Stimulated activated CD8-positive, alpha-beta memory T cell treated with anti-CD3 and anti-CD28 coated beads, Interleukin-15, amount 100 ng/mL, for 24 hours (primary cell): ENCODE measurements around the gene CD83.

Experiments used
- DNase-seq: peaks from one replicate; pipeline ENCODE4 v3.0.0-alpha.2; 2020; ENCODE audit warnings: low read depth

CD83 gene

DNA sequence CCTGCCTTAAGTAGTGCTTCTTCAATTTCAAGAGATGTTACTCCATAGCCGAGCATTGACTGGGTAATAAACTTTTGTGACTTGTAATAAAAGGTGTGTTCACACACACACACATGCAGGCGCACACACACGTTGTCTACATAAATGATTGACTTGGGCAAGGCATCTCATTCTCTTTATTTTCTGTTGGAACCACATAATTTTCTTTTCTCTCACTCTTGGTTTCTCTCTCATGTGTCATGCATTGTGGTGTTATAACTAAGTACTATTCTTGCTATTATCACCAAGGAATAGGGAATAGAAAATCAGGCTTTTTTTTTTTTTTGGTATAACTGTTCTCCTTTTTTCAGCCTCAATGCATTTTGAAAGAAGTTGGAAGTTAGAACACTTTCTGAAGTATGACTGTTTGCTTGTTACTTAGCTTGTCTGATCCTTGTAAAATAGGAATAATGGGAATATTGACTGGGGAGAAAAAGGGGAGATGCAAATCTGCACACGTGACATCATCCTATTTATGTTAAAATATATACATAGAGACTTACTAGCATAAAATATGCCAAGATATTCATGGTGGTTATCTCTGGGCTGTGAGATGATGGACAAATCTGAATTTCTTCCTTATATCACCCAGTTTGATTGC, 26.1 kb upstream of the CD83 start:
- DNase-seq: no peak

DNA sequence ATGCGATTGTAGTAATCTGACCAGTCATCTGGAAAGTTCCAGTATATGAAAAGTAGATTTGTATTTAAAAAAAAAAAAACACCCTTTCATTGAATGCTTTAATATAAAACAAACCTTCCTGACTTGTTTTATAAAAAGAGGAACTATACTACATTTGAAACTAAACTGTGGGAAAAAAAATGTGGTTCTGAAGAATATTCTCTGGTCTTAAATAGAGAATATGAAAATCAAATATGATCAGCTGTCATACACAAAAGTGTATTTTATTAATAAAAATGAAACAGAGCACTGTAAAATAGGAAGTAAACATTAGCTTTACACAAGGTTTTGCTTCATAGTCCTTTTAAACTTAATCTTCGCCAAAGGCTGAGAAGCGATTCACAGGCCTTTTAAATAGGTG, 25.3 kb upstream of the CD83 start:
- no peak for DNase-seq

DNA sequence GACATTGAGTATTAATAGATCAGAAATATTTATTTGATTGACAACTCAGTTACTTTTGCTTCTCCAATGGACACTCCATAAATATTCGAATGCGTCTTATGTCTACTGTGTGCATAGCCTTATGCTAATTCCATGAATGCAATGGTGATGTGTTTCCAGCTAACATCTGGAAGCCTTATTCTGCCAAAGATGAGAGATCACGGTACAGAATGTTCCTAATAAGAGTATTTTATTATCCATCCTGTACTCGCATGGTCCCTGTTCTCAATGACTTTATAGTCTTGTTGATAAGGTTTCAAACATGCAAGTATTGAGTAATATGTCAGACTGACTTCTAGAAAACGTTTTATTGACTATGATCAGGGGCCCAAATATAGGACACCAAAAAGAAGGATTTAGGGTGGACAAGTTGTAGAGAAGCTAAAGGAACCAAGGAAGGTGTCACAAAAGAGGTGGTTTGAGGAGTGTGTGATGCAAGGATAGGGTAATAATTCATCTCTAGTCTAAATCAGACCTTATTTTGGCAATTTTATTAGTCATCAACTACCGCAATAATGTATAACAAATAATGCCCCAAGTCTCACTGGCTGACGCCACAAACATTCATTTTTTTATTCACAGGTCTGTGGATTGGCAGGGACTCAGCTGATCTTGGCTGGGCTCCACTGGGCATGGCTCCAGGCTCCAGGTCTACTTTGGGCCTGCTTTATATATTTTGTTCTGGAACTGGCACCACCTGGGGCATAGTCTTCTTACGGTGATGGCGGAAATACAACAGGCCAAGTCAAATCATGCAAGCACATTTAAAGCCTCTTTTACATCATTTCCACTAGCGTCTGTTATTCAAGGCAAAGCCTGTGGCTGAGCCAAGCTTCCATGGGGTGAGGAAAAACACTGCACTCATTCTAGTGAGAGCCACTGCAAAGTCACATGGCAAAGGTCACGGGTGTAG, 24.5 kb upstream of the CD83 start:
- no peak for DNase-seq

DNA sequence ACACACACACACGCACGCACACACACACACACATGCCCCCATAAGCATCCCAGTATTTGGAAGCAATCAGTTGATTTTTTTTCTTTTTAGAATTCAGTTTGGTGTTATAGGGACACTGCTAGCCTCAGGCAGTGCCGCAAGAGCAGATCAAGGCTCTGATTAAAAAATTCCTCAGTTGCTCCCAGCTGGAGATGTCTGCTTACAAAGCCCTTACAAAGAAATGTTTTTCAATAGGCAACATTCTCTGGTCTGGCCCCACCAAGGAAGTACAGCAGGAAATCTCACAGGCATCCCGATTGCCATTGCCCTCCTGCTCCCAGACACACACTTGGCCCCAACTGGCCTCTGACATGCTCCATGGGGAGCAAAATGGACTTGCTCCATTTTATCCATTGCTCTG, 22.9 kb upstream of the CD83 start:
- DNase-seq: no peak

DNA sequence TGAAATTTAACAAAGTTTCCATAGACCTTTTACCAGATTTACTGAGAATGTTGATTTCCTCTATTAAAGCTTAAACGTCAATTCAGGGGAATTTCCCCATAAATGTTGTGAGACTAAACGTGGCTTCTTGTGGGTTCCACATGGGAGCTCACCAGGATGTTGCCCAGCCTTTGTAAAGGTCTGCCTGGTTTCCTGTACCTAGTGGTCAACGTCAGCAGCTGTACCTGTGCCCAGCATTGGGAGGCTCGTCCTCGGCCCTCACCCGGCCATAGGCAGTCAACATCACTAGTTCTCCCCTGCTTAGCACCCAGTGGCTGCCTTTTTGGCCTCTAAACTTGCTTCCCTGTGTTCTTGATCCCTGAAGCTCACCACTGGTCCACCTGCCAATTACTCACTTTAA, 22.1 kb upstream of the CD83 start:
- no peak for DNase-seq

DNA sequence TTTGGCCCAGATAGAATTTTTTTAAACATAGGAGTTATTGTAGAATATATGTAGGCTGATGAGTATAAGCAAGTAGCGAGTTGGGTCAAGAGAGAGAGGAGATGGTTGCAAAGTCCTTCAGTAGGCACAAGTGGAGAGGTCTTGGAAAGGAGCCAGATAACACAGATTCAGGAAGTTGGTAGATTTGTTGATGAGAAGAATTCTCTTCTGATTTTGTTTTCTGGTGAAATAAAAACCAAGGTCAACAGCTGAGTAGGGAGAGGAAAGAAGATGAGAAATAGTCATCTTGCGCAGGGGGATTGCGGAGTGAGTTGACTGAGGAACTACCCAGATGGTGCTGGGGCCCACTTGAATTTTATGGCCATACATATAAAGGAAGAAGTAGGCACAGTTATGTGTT, 17.4 kb upstream of the CD83 start:
- DNase-seq: no peak

DNA sequence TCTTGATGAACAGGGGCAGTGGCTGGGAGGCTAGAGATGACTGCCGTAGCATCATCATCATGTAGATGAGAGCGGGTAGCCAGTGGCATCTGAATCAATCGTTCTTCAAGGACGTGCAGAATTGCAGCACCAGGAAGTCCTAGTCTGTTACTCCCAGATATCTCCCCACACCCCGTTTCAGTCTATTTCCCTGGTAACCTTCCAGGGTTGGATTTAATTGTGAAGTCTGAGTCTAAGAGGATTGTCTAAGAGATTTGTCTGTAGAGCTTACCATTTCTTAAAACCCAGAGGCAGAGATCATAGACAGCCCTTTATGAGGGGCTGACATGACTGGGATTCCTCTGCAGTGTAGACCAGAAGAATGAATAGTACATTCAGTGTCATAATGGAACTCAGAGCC, 16.6 kb upstream of the CD83 start:
- no peak for DNase-seq

DNA sequence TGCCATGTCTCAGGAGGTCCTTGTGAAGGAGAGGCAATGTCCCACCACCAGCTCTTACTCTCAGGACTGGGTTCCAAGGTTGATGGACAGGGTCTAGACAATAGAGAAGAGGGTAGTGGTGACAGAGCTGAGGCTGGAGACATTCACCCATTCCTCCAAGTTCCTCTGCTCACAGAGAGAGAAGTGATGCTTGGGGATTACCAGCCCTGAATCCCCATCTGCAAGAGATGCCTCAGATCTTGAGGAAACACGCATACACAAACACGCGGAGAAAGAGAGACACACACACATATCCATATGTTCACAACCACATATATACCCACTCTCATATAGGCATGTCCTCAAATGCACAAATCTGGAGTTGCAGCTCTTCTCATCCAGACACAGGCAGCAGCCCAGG, 15.2 kb upstream of the CD83 start:
- no peak for DNase-seq

DNA sequence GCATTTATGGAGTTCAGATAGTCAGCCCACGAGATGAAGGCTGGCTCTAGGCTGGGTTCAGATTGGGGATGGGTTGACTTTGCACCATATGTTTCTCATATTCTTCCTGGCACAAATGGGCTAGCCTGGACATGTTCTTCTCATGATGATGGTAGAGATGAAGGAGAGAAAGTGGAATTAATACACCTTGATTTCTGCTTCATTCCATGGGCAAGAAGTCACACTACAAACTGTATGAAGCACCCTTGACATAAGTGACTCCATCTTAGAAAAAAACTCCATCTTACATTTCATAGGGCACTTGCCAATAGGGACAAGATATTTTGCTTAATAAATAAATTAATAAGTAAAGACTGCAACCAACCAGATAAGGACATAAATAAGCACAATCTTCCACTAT, 12.0 kb upstream of the CD83 start:
- no peak for DNase-seq

DNA sequence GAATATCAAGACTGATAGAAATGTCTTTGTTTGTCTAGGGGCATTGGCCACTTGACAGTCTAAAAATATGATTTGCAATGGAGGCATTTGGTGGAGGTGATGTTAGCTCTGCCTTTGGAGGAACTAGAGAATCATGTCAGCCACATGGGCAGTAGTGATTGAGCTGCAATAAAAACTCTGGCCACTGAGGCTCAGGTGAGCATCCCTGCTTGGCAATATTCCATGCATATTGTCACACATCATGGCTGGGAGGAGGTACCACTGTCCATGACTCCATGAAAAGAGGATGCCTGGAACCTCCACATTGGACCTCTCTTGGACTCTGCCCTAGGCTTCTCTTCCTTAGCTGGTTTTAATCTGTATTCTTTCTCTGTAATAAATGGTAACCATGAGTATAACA, 10.6 kb upstream of the CD83 start:
- no peak for DNase-seq

DNA sequence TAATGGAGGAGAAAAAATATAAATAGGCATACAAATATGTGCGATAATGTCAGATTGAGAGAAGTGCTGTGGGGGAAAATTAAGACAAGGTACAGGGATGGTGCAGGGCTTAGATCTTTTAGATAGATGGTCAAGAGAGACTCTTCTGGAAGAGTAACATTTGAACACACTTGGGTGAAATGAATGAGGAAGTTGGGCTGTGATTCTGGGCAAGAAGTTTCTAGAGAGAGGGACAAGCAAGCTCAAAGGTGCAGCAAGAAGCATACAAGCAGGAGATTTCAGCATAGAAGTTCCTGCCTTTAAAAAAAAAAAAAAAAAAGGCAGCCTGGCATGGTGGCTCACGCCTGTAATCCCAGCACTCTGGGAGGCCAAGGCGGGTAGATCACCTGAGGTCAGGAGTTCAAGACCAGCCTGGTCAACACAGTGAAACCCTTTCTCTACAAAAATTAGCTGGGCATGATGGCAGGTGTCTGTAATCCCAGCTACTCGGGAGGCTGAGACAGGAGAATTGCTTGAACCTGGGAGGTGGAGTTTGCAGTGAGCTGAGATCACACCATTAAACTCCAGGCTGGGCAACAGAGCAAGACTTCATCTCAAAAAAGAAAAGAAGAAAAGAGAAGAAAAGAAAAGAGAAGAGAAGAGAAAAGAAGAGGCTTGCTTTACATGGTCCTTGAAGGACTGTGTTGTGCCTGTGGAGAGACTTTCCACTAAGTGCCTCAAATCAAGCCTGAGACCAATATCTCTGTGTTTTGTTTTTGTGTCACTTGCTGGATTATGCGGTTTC, 9.7 kb upstream of the CD83 start:
- DNase-seq: no peak

DNA sequence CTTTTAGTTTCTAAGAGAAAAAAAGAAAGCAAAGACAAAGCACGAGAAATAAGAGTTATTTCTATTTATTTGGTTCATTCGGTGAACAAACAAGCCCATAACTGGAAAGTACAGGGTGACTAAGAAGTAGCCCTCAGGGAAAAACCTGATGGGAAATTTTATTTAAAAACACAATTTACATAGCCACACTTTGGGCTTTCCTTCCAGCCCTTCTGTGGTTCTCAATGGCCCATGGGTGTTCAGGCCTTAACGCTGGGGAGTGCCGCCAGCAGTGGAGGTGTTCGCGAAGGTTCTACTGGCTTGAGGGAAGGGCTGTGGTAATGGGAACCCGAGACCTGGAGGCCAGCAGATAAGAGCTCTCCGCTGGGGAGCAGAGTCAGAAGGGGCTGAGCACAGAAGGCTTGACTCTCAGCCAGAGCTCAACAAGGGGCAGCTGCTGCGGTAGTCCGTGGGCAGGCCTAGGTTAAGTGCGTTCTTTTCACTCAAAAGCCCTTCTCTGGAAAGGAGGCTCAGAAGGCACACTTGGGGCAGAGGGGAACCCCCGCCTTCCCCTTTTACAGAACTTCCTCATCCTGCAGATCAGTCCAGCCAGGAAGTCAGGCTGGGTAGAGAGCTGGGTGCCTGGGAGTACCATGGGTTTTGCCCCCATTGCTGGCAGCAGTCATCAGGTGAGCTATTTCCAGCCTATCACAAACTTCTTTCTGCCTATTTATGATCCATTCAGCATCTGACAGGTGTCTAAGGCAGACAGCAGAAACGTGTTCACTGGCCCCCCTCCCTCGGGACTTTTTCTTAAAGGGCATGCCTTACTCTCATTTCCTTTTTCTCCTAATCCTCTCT, 8.8 kb upstream of the CD83 start:
- no peak for DNase-seq

DNA sequence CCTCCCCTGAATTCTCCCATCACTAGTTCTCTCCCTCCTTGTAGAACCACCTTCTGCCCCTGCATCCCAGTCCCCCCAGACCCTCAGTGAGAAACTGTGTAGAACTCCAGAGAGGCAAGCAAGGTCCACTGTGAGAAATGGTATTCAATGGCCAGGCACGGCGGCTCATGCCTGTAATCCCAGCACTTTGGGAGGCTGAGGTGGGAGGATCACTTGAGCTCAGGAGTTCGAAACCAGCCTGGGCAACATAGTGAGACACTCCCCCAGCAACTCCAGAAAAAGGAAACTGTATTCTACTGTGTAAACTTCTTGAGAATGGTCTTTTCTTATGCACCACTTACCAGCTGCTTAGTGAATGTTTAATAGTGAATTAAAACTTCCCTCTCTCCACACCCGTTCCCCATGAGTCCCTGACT, 8.2 kb upstream of the CD83 start:
- no peak for DNase-seq

DNA sequence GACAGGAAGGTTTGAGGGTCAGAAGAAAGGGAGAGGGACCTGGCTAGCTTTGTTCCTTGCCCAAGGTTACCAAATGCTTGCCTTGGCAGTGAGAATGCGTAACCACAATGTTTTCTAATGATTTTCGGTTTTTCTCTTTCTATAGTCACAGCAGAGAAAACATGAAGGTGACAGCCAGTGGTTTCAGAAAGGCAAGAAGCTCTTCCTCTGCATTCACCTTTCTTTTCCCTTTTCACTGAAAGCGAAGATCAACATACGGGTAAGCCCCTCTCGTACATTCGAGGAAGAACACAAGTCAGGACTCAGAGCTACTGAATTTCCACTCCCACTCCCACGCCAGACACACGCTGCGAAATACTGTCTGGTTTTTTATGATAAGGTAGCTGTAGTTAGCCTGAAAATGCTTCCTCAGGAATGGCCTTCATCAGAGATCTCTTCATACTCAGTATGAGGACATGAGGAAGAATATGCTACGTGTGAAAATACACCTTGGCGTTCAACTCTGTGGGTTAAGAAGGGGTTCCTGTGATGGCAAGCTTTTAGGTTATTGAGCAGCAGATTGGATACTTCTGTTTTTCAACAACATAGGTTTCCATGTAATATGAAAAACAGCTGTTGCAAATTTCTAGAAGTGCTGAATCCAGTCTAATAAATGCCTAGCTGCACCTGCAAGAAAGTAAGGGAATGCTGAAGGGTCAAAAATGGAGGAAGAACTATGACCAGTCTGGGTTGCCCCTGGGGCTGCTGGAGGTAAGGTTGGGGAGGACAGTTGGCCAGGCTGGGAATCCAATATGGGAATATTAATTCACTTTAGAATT, 7.4 kb upstream of the CD83 start:
- no peak for DNase-seq

DNA sequence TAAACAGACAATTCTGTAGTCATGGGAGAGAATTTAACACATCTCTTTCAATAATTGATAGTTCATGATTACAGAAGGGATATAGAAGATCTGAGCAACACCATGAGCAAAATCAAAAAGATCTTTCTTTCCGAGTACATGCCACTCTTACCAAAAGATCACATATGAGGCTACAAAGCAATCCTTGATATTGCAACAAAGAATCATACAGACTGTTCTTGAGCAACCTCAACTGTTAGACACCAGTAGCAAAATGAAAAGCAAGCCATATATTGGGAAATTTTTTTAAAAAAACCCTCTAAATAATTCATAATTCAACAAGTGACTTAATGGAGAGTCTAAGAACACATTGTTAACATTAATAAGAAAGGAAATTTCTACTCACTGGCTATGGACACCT, 3.6 kb upstream of the CD83 start:
- no peak for DNase-seq

DNA sequence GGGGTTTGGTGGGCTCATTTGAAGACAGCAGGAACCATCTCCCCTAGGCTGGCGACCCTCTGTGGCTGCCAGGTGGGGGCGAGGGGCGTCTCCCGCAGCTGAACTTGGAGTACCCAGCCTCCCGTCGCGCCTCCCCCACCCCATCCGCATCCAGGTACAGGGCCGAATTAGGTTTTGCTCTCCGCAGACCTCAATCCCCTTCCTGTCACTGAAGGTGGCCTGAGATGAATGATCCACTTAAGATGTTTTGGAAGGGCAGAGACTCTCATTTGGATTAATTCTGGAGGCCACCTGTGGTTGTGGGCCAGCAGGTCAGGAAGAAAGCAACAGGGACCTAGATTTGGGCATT, 493 bp downstream of the CD83 start:
- DNase-seq: no peak

DNA sequence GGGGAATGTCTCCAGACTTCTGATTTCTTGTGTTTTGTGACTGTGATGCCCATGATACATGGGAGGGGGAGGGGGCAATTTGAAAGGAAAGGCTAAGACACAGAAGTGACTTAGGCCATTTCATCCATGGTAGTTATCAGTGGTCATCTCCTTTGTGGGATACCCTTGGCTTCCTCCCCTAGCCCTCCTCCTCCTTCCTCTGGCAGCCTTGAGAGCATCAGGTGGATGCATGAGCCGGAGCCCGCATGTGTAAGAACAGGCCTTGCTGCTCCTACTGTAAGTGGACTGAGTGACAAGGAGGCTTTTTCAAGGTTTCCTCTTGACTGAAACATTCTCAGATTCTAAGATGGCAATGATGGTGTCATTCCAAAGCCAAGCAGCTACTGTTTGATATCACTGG, 874 bp downstream of the CD83 start:
- no peak for DNase-seq

DNA sequence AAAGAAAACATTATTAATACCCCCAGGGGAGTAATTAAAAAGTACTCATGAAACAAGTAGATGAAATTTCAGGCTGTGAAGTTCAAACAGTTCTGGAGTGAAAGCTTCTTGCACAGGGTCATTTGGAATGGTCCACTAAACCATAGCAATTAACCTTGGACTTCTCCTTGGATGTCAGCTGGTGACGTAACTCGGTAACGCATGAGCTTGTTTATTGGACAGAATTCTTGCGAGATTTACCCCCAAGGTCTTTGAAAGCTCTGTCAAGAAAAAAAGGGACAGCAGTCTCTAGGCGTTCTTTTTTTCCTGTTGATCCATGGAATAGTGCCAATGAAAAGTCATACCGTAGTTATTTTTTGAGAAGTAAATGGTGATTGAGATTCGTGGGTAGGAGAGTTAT, 2.2 kb downstream of the CD83 start:
- no peak for DNase-seq

DNA sequence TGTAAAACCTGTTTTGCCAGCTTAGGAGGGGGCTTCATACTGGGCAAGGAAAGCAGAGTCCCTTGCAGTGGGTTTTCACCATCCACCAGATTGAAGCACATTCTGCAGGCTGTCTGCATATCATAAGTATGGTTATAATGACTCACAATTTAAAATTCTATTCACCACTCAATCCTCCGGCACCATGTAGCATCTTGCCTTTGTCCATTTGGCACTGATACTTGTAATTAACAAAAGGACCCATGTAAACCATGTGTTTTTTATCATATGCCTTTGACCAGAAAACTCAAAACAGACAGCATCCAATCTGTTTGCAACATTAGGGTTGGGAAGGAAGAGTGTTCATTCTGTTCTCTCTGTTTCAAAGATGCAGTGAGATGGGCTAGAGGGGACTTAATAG, 3.0 kb downstream of the CD83 start:
- no peak for DNase-seq

DNA sequence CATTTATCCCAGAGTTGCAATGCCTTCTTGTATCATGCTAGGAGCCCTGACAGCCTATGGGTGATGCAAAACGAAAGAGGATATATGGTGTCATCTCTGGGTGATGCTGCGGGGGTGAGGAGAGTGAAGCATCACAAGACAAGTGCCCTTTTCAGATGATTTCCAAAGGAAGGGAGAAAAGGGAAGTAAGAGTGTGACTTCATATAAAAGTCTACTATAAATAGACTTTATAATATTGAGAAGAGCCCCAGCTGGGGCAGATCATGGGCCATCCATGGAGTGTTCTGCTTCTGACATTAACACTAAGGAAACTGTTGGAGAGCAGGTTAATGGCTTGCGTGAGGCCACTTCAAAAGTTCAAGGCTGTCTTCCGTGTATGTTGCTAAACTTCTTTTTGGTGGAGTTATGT, 4.4 kb downstream of the CD83 start:
- no peak for DNase-seq

DNA sequence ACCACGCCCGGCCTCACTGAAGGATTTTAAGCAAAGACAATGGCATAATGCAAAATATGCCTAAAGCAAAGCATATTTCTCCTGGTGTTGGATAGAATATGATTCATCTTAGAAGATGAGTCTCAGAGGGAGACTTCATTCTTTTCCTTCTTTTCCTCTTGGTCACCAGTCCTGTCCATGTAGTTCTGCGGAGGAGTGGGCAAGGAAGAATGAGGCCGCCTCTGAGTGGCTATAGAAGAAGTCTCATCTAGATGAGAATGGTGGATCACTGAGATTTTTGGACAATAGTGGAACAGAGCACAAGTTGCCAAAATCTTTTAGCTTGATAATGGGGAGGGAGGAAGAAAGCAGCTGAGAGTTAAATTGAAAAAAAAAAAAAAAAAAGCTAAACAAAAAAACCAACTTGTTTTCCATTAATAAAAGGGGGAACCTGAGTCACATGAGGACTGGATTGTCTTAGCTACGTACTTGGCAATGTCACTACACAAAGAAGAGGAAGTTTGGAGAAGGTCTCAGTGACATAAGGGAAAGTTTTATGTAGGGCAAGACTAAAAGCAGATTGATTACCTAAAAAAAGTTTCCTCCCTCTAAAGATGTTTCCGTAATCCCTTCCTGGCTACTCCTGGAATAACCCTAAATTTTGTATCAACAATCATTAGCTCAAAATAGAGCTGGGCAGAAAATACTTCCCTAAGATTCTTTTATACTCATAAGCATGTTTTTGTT, 6.0 kb downstream of the CD83 start:
- no peak for DNase-seq
